Stimulated activated CD4-positive, alpha-beta T cell treated with anti-CD3 and anti-CD28 coated beads, Interleukin-1b, Interleukin-23, amount 100 ng/mL, for 1 hour (primary cell): Measurements from ENCODE around the gene VWA5A.
"Not testable (repeated sequence)": the region's sequence is repeated elsewhere in the genome, so short reads cannot be mapped to it uniquely, and the experiment has no call there.

Experiments used
- DNase-seq, 2 donors: peaks; one replicate each; pipeline ENCODE4 v3.0.0-alpha.2; 2020; ENCODE audit warnings: low read depth in 2 of 2

The VWA5A gene

GRCh38 chr11:124168796-124169195, 53.5 kb downstream of the VWA5A start:
- no peak for DNase-seq

DNA sequence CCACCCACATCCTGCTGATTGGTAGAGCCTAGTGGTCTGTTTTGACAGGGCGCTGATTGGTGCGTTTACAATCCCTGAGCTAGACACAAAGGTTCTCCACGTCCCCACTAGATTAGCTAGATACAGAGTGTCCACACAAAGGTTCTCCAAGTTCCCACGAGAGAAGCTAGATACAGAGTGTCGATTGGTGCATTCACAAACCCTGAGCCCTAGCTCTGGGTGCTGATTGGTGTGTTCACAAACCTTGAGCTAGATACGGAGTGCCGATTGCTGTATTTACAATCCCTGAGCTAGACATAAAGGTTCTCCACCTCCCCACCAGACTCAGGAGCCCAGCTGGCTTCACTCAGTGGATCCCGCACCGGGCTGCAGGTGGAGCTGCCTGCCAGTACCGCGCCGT, 55.1 kb downstream of the VWA5A start:
- not testable (repeated sequence) for DNase-seq

DNA sequence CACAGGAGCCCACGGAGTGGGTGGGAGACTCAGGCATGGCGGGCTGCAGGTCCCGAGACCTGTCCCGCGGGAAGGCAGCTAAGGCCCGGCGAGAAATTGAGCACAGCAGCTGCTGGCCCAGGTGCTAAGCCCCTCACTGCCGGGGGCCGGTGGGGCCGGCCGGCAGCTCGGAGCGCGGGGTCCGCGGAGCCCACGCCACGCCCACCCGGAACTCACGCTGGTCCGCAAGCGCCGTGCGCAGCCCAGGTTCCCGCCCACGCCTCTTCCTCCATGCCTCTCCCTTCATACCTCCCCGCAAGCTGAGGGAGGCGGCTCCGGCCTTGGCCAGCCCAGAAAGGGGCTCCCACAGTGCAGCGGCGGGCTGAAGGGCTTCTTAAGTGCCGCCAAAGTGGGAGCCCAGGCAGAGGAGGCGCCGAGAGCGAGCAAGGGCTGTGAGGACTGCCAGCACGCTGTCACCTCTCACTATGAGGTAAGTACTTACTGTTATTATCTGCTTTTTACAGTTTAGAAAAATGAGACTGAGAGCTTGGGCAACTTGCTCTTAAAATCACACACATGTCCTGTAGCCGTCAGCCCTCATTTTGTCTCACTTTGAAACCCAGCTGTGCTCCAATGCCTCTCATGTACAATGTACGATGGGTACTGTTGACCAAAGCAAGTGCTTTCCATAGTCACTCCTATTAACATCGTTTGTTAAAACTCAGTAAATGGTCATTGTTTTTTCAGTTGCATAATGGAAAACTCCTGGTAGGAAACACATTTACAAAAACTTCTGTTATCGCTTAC, 55.7 kb downstream of the VWA5A start:
- DNase-seq = no peak

DNA sequence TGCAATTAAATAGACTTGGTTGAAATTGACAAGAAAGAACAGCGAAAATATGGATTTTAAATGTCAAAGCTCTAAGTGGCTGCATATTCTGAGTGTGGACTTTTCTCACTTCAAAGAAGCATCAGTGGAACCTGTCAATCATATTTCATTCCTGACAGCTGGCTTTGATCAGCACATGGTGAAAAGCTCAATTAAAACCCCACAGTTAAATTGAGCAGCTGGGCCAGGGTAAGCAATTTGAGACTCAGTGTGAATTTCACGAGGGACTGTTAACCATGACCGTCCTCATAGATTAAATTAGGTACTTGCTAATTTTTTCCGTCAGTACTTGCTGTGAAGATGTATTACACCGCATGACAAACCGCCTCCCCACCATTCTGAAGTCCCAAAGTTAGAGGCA, 56.9 kb downstream of the VWA5A start:
- no peak for DNase-seq

GRCh38 chr11:124172599-124172998, 57.3 kb downstream of the VWA5A start:
- DNase-seq = no peak

DNA sequence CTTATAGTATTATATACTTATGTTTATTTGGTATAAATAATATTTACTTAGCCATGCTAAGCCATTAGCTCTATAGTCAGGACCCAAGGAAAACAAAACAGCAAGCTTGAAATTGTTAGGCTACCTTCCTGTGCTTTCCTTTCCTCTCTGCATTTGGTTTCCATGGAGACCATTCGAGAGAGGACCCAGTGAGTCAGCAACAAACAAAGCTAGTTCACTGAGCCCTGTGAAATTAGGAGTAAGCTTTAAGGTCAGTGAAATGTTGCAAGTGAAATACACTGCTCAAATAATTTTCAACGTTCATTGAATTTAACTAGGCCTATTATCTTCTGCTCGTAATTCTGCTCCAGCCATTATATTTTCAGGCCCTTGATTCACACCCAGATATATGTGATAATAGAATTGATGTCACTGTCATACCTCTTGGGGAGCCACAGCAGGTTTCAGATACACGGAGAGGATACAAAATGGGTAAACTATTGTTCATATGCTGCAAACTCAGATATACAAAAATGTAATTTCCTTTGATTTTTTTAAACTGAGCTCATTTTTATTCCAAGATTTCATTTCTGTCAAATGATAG, 58.8 kb downstream of the VWA5A start:
- DNase-seq = no peak

DNA sequence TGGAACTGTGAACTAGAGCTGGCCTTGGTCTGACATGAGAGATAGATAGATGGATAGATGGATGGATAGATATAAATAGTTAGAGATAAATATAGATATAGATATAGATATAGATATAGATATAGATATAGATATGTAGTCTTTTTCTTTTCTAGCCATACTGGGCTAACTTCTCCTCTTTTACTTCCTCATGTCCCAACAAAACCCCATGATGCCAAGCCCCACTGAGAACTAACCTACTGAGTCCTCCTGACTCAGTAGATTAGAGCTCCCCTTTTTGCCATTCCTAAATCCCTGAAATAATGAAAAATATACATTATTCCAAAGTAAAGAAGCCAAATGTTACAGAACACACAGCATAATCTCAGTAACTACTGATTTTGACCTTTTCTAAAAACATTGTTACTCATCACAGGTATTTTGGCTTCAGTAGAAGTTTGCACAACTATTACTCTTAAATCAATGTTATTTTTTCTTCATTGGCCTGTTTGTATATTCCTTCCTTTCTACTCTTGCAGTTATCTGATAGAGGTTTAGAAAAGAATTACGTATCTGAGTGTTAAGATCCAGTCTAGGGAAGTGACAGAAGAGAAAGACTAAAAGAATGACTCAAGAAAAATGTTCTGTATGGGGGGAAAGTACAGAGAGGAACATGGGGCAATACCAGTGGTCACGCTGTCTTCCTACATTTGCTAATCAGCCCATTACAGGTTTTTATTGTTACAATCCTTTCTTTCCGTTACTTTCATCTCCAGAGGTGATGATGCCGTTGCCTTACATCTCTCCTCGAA, 61.9 kb downstream of the VWA5A start:
- DNase-seq = no peak

- no peak for DNase-seq
Observed at GRCh38 chr11:124179310-124179709, 64.1 kb downstream of the VWA5A start.

GRCh38 chr11:124183068-124183467, 67.8 kb downstream of the VWA5A start, which contains the start of gene OR10D3:
Gene OR10D3, plus strand, starts transcription at chr11:124183345. Its CDS starts 1,925 bp downstream, at chr11:124185270.
- no peak for DNase-seq

- no peak for DNase-seq
Observed at GRCh38 chr11:124190298-124191139, 75.3 kb downstream of the VWA5A start.

GRCh38 chr11:124193221-124194010, 78.2 kb downstream of the VWA5A start:
- DNase-seq = no peak

DNA sequence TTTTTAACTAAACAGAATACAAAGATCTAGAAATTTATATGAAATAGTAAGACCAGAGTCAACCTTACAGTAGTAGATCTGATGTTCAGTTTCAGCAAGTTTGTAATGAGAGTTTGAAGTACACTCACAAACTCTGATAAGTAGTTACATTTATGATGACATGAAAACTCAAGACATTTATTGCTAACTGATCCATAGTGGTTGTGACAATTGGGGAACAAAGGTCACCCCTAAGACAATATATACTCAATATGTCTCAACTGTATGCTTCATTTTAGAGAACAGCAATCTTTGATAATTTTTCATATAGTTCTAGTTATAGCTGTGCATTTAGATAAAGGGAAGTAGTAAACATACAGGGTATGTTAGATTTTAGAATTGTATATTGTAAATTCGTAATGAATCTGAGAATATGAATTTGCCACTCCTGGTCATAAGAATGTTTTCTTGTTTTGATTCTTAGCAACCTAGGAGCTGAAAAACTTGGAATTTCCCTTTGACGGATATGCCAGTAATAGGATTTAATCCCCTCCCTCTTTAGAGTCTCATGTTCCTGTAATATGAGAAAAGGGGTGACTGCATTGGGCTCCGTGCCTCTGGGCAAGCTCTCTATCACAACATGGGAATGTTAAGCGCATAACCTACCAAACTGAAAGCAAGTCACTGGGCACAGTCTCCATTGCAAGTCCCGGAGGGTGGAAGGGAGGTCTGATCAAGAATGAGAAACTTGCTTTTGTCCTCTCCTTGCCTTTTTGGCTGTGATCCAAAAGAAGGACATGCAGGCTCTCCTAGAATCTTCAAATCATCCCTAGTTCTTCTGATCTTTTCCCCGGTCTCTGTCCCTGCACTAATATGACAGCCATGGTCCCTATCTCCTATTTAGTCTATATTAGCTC, 79.3 kb downstream of the VWA5A start:
- DNase-seq = no peak

DNA sequence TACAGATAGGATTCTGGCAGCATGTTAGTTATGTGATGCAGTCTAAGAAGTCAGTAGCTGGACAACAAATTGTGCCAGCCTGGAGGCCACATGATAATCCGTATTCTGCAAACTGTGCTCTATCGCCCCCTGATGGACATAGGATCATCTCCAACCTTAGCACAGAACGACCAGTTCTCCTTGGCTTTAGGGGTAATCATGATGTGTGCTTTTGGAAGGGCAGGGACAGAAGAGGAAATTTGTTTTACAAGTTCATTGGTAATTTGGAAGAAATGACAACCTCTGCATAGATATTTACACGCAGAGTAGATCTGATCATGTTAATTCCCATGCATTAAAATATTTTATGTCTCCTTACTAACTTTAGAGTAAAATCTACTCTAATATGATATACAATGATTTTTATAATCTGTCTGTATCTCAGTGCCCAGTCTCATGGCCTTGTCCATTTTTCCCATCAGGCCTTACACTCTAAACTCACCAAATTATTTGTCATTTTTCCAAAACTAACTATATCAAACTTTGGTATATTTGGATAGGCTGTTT, 80.0 kb downstream of the VWA5A start:
- no peak for DNase-seq
